Measurements from ENCODE around the gene FBXO17. TPM values are rescaled to one million over a fixed set of nuclear protein-coding genes. Genes with fewer than 3 reads are reported as not detected.

Gene FBXO17
- total RNA-seq, 5 donors from 2014 or later (not counting 1 experiment from before 2014, with no cell fraction given): 0.18 to 0.46 (median 0.28) TPM; not detected in 2

DNA sequence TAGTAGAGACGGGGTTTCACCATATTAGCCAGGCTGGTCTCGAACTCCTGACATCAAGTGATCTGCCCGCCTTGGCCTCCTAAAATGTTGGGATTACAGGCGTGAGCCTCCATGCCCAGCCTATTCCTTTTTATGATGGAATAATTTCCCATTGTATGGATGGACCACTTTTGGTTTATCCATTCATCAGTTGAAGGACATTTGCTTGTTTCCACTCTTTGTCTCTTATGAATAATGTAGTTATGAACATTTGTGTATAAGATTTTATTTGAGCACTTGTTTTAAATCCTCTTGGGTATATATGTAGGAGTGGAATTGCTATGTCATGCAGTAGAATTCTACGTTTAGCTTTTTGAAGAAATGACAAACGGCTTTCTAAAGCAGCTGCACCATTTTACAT lies 33.5 kb upstream of the FBXO17 start:
- no peaks in the 10 kb centered on the region for H3K9me3 Mint-ChIP-seq

GRCh38 chr19:39008137-39008536 lies 32.6 kb upstream of the FBXO17 start:
- no peaks in the 10 kb centered on the region for H3K9me3 Mint-ChIP-seq
- Histone ChIP-seq H3K36me3 (ENCODE audit: control insufficient read depth in 2 of 2, extremely low read depth in 1 of 2, insufficient read depth in 1 of 2, low read length in 1 of 2) (no peaks in the 10 kb centered on the region), H3K27ac (ENCODE audit: low read length) (no peak overlapping the region), H3K4me1 (ENCODE audit: control insufficient read depth in 1 of 2, extremely low read depth in 1 of 2, insufficient read depth in 2 of 2, low read length in 2 of 2) (no peaks in the 10 kb centered on the region), H3K4me3 (ENCODE audit: control insufficient read depth in 1 of 2, extremely low read depth in 1 of 2, low read length in 1 of 2) (no peak overlapping the region), H3K27me3 (replicated peaks in 1 of 2; ENCODE audit: control insufficient read depth in 2 of 2, extremely low read depth in 1 of 2, insufficient read depth in 2 of 2, low read length in 1 of 2) (peaks cover 0 to 25% of the 10 kb centered on the region in 2 experiments), H3K9me3 (no peaks in the 10 kb centered on the region)
- ATAC-seq (replicated peaks in 1 of 4) (no peak), DNase-seq (no peak)
- WGBS (ENCODE audit: insufficient coverage): 100% methylated on average over 1 of the region's 6 CpGs
- POLR2A ChIA-PET: no interaction called here
- H3K4me1 Mint-ChIP-seq: peaks cover 0 to 5% (median 2%) of the 10 kb centered on the region in 3 donors
- no peak overlapping the region for H3K27ac Mint-ChIP-seq
- H3K36me3 Mint-ChIP-seq: no peaks in the 10 kb centered on the region
- H3K4me3 Mint-ChIP-seq: no peak overlapping the region
- H3K27me3 Mint-ChIP-seq: peaks cover 12 to 15% of the 10 kb centered on the region in 2 donors
- CTCF ChIA-PET: no interaction called here

More for the DNA sequence above, 33.5 kb upstream of the FBXO17 start:
- Mint-ChIP-seq H3K27me3 (peaks cover 12 to 15% of the 10 kb centered on the region in 2 donors), H3K4me1 (peaks cover 0 to 5% (median 2%) of the 10 kb centered on the region in 3 donors), H3K36me3 (no peaks in the 10 kb centered on the region), H3K27ac (no peak overlapping the region), H3K4me3 (no peak overlapping the region)
- H3K27ac ChIP-seq (ENCODE audit: low read length): no peak overlapping the region
- H3K27me3 ChIP-seq (replicated peaks in 1 of 2; ENCODE audit: control insufficient read depth in 2 of 2, extremely low read depth in 1 of 2, insufficient read depth in 2 of 2, low read length in 1 of 2): peaks cover 0 to 23% of the 10 kb centered on the region in 2 experiments
- POLR2A ChIA-PET: no interaction called here
- H3K9me3 ChIP-seq: no peaks in the 10 kb centered on the region
- H3K36me3 ChIP-seq (ENCODE audit: control insufficient read depth in 2 of 2, extremely low read depth in 1 of 2, insufficient read depth in 1 of 2, low read length in 1 of 2): no peaks in the 10 kb centered on the region
- WGBS (ENCODE audit: insufficient coverage): no CpG with 5 or more reads among the region's 6 CpGs
- CTCF ChIA-PET: no interaction called here
- DNase-seq (no peak), ATAC-seq (replicated peaks in 1 of 4) (no peak)
- no peak overlapping the region for H3K4me3 ChIP-seq (ENCODE audit: control insufficient read depth in 1 of 2, extremely low read depth in 1 of 2, low read length in 1 of 2)
- H3K4me1 ChIP-seq (ENCODE audit: control insufficient read depth in 1 of 2, extremely low read depth in 1 of 2, insufficient read depth in 2 of 2, low read length in 2 of 2): no peaks in the 10 kb centered on the region

DNA sequence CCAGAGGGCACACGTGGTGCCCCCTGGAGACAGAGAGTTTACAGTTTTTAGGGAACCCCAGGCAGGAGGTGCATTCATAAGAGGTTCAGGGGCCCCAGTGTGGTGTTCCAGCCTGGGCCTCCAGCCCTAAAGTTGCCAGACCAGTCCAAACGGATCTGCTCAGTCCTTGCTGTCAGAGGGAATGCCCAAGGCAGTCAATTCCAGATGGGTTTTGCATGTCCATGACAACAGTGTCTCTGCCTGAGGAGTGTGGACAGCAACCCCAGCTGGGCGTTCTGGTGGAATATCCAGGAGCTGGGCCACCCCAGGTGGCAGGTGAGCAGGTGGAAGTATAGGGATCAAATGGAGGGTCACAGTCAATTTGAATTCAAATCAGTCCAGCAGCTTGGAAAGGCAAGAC lies 31.6 kb upstream of the FBXO17 start:
- no peak overlapping the region for H3K27ac Mint-ChIP-seq
- no peaks in the 10 kb centered on the region for H3K9me3 Mint-ChIP-seq
- Histone ChIP-seq H3K4me3 (ENCODE audit: control insufficient read depth in 1 of 2, extremely low read depth in 1 of 2, low read length in 1 of 2) (no peak overlapping the region), H3K4me1 (ENCODE audit: control insufficient read depth in 1 of 2, extremely low read depth in 1 of 2, insufficient read depth in 2 of 2, low read length in 2 of 2) (no peaks in the 10 kb centered on the region), H3K9me3 (no peaks in the 10 kb centered on the region), H3K36me3 (ENCODE audit: control insufficient read depth in 2 of 2, extremely low read depth in 1 of 2, insufficient read depth in 1 of 2, low read length in 1 of 2) (no peaks in the 10 kb centered on the region), H3K27me3 (replicated peaks in 1 of 2; ENCODE audit: control insufficient read depth in 2 of 2, extremely low read depth in 1 of 2, insufficient read depth in 2 of 2, low read length in 1 of 2) (peaks cover 0 to 25% of the 10 kb centered on the region in 2 experiments), H3K27ac (ENCODE audit: low read length) (no peak overlapping the region)
- WGBS (ENCODE audit: insufficient coverage): 56% methylated on average over 3 of the region's 3 CpGs
- DNase-seq (no peak), ATAC-seq (replicated peaks in 1 of 4) (no peak)
- H3K27me3 Mint-ChIP-seq: peaks cover 15% of the 10 kb centered on the region in 2 donors
- no peak overlapping the region for H3K4me3 Mint-ChIP-seq
- POLR2A ChIA-PET: no interaction called here
- CTCF ChIA-PET: interaction anchor here in 1 of 2 donors (0.6 kb wide), 1 partner anchor 112 kb away, joined by 3 read pairs; no protein-coding TSS in a partner anchor
- no peaks in the 10 kb centered on the region for H3K36me3 Mint-ChIP-seq
- peaks cover 0 to 5% (median 2%) of the 10 kb centered on the region in 3 donors for H3K4me1 Mint-ChIP-seq

GRCh38 chr19:39004403-39004802 lies 28.9 kb upstream of the FBXO17 start:
- ATAC-seq (replicated peaks in 1 of 4): no peak
- Histone ChIP-seq H3K4me3 (ENCODE audit: control insufficient read depth in 1 of 2, extremely low read depth in 1 of 2, low read length in 1 of 2) (no peak overlapping the region), H3K27ac (ENCODE audit: low read length) (no peak overlapping the region), H3K27me3 (replicated peaks in 1 of 2; ENCODE audit: control insufficient read depth in 2 of 2, extremely low read depth in 1 of 2, insufficient read depth in 2 of 2, low read length in 1 of 2) (peaks cover 0 to 32% of the 10 kb centered on the region in 2 experiments), H3K9me3 (no peaks in the 10 kb centered on the region), H3K4me1 (ENCODE audit: control insufficient read depth in 1 of 2, extremely low read depth in 1 of 2, insufficient read depth in 2 of 2, low read length in 2 of 2) (no peaks in the 10 kb centered on the region), H3K36me3 (ENCODE audit: control insufficient read depth in 2 of 2, extremely low read depth in 1 of 2, insufficient read depth in 1 of 2, low read length in 1 of 2) (no peaks in the 10 kb centered on the region)
- no peak for DNase-seq
- 50% methylated on average over 1 of the region's 9 CpGs for WGBS (ENCODE audit: insufficient coverage)
- Mint-ChIP-seq H3K27me3 (peaks cover 19 to 20% of the 10 kb centered on the region in 2 donors), H3K4me3 (no peak overlapping the region), H3K36me3 (no peaks in the 10 kb centered on the region), H3K27ac (no peak overlapping the region), H3K4me1 (peaks cover 0 to 5% (median 2%) of the 10 kb centered on the region in 3 donors), H3K9me3 (no peaks in the 10 kb centered on the region)
- ChIA-PET POLR2A (no interaction called here), CTCF (no interaction called here)

GRCh38 chr19:39003796-39004195 lies 28.3 kb upstream of the FBXO17 start:
- WGBS (ENCODE audit: insufficient coverage): no CpG with 5 or more reads among the region's 4 CpGs
- H3K4me1 ChIP-seq (ENCODE audit: control insufficient read depth in 1 of 2, extremely low read depth in 1 of 2, insufficient read depth in 2 of 2, low read length in 2 of 2): no peaks in the 10 kb centered on the region
- no peak for DNase-seq
- ChIA-PET POLR2A (no interaction called here), CTCF (no interaction called here)
- H3K36me3 ChIP-seq (ENCODE audit: control insufficient read depth in 2 of 2, extremely low read depth in 1 of 2, insufficient read depth in 1 of 2, low read length in 1 of 2): no peaks in the 10 kb centered on the region
- no peak overlapping the region for H3K27ac ChIP-seq (ENCODE audit: low read length)
- Mint-ChIP-seq H3K27me3 (peaks cover 20 to 21% of the 10 kb centered on the region in 2 donors), H3K27ac (no peak overlapping the region), H3K4me1 (peaks cover 0 to 5% (median 2%) of the 10 kb centered on the region in 3 donors), H3K9me3 (no peaks in the 10 kb centered on the region), H3K36me3 (no peaks in the 10 kb centered on the region), H3K4me3 (no peak overlapping the region)
- no peak for ATAC-seq (replicated peaks in 1 of 4)
- peaks cover 0 to 32% of the 10 kb centered on the region in 2 experiments for H3K27me3 ChIP-seq (replicated peaks in 1 of 2; ENCODE audit: control insufficient read depth in 2 of 2, extremely low read depth in 1 of 2, insufficient read depth in 2 of 2, low read length in 1 of 2)
- no peaks in the 10 kb centered on the region for H3K9me3 ChIP-seq
- no peak overlapping the region for H3K4me3 ChIP-seq (ENCODE audit: control insufficient read depth in 1 of 2, extremely low read depth in 1 of 2, low read length in 1 of 2)

DNA sequence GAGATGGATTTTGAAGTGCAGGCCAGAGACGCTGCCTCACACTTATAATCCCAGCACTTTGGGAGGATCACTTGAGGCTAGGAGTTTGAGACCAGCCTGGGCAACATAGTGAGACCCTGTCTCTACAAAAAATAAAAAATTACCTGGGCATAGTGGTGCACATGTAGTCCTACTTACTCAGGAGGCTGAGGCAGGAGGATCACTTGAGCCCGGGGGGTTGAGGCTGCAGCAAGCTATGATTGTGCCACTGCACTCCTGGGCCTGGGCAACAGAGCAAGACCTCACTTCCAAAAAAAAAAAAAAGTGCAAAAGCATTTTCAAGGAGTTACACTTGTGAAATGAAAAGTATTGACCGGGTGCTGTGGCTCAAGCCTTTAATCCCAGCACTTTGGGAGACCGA lies 27.6 kb upstream of the FBXO17 start:
- Histone ChIP-seq H3K36me3 (ENCODE audit: control insufficient read depth in 2 of 2, extremely low read depth in 1 of 2, insufficient read depth in 1 of 2, low read length in 1 of 2) (no peaks in the 10 kb centered on the region), H3K9me3 (no peaks in the 10 kb centered on the region), H3K4me3 (ENCODE audit: control insufficient read depth in 1 of 2, extremely low read depth in 1 of 2, low read length in 1 of 2) (no peak overlapping the region), H3K4me1 (ENCODE audit: control insufficient read depth in 1 of 2, extremely low read depth in 1 of 2, insufficient read depth in 2 of 2, low read length in 2 of 2) (no peaks in the 10 kb centered on the region), H3K27me3 (replicated peaks in 1 of 2; ENCODE audit: control insufficient read depth in 2 of 2, extremely low read depth in 1 of 2, insufficient read depth in 2 of 2, low read length in 1 of 2) (peaks cover 0 to 35% of the 10 kb centered on the region in 2 experiments), H3K27ac (ENCODE audit: low read length) (no peak overlapping the region)
- 71% methylated on average over 1 of the region's 4 CpGs for WGBS (ENCODE audit: insufficient coverage)
- CTCF ChIA-PET: no interaction called here
- POLR2A ChIA-PET: no interaction called here
- H3K36me3 Mint-ChIP-seq: no peaks in the 10 kb centered on the region
- no peak overlapping the region for H3K27ac Mint-ChIP-seq
- H3K9me3 Mint-ChIP-seq: no peaks in the 10 kb centered on the region
- DNase-seq (no peak), ATAC-seq (replicated peaks in 1 of 4) (no peak)
- H3K4me1 Mint-ChIP-seq: peaks cover 0 to 5% (median 2%) of the 10 kb centered on the region in 3 donors
- H3K27me3 Mint-ChIP-seq: peaks cover 20 to 21% of the 10 kb centered on the region in 2 donors
- no peak overlapping the region for H3K4me3 Mint-ChIP-seq

DNA sequence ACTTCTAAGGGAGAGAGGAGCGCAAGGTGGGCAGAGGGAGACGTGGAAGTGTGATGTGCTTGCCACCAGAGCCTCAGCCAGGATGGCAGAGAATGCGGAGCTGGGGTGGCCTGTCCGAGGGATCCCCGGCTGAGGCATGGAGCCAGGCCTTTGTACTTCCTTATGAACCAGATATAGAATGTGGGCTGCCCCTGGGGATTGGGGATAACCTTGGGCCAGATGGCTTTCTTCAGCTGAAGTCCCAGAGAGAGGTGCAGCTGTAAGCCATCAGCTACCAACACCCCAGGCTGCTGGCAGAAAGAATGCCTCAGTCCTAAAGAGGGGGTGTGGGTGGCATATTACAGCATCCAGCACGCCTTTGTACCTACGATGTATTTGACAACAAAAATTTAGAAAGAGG lies 25.5 kb upstream of the FBXO17 start:
- Mint-ChIP-seq H3K9me3 (no peaks in the 10 kb centered on the region), H3K27ac (no peak overlapping the region), H3K27me3 (peaks cover 16 to 18% of the 10 kb centered on the region in 2 donors), H3K36me3 (no peaks in the 10 kb centered on the region), H3K4me1 (peaks cover 0 to 4% (median 0%) of the 10 kb centered on the region in 3 donors), H3K4me3 (no peak overlapping the region)
- ChIA-PET CTCF (no interaction called here), POLR2A (no interaction called here)
- 87% methylated on average over 7 of the region's 7 CpGs for whole genome bisulfite sequencing (ENCODE audit: insufficient coverage)
- Histone ChIP-seq H3K4me1 (ENCODE audit: control insufficient read depth in 1 of 2, extremely low read depth in 1 of 2, insufficient read depth in 2 of 2, low read length in 2 of 2) (no peaks in the 10 kb centered on the region), H3K9me3 (no peaks in the 10 kb centered on the region), H3K36me3 (ENCODE audit: control insufficient read depth in 2 of 2, extremely low read depth in 1 of 2, insufficient read depth in 1 of 2, low read length in 1 of 2) (no peaks in the 10 kb centered on the region), H3K4me3 (ENCODE audit: control insufficient read depth in 1 of 2, extremely low read depth in 1 of 2, low read length in 1 of 2) (no peak overlapping the region), H3K27me3 (replicated peaks in 1 of 2; ENCODE audit: control insufficient read depth in 2 of 2, extremely low read depth in 1 of 2, insufficient read depth in 2 of 2, low read length in 1 of 2) (peaks cover 0 to 33% of the 10 kb centered on the region in 2 experiments), H3K27ac (ENCODE audit: low read length) (no peak overlapping the region)
- DNase-seq (no peak), ATAC-seq (replicated peaks in 1 of 4) (no peak)

Measured in T-cell (primary cell).